H9 (cell line): Measurements from ENCODE around the gene CACNA2D4. TPM values are rescaled to one million over a fixed set of nuclear protein-coding genes. Genes with fewer than 3 reads are reported as not detected.

Experiments used
- DNase-seq: peaks from one replicate; pipeline ENCODE4 v3.0.0-alpha.2; 2017
- H2AFZ ChIP-seq: one replicate; pipeline ENCODE4 v1.6.1; 2013; ENCODE audit warnings: mild to moderate bottlenecking, low read length, control low read depth, moderate library complexity
- H2AK5ac ChIP-seq: 2 replicates; pipeline ENCODE4 v1.6.1; 2013; ENCODE audit warnings: low read length, control low read depth, mixed read lengths; ENCODE audit not compliant: insufficient read length
- H2BK120ac ChIP-seq: one replicate; pipeline ENCODE4 v1.6.1; 2013; ENCODE audit warnings: low read depth, mild to moderate bottlenecking, low read length, control low read depth, inconsistent platforms; ENCODE audit not compliant: poor library complexity, severe bottlenecking
- H2BK12ac ChIP-seq: 2 replicates; pipeline ENCODE4 v1.6.1; 2013; ENCODE audit warnings: low read length, control low read depth, mixed read lengths, low read depth; ENCODE audit not compliant: insufficient read length
- H2BK15ac ChIP-seq: 2 replicates; pipeline ENCODE4 v1.6.1; 2013; ENCODE audit warnings: low read depth, low read length, control low read depth
- H2BK20ac ChIP-seq: one replicate; pipeline ENCODE4 v1.6.1; 2013; ENCODE audit warnings: low read depth, mild to moderate bottlenecking, low read length, control low read depth, inconsistent platforms; ENCODE audit not compliant: poor library complexity, severe bottlenecking
- H2BK5ac ChIP-seq: 2 replicates; pipeline ENCODE4 v1.6.1; 2013; ENCODE audit warnings: low read length, control low read depth, mixed read lengths; ENCODE audit not compliant: insufficient read length
- H3K14ac ChIP-seq: 2 replicates; pipeline ENCODE4 v1.6.1; 2013; ENCODE audit warnings: low read length, control low read depth; ENCODE audit not compliant: insufficient read depth
- H3K18ac ChIP-seq: 2 replicates; pipeline ENCODE4 v1.6.1; 2013; ENCODE audit warnings: low read depth, mild to moderate bottlenecking, mixed read lengths, low read length, control low read depth; ENCODE audit not compliant: insufficient read length
- H3K23ac ChIP-seq: 2 replicates; pipeline ENCODE4 v1.6.1; 2013; ENCODE audit warnings: low read length, control low read depth, mixed read lengths, low read depth; ENCODE audit not compliant: insufficient read length
- H3K23me2 ChIP-seq: 2 replicates; pipeline ENCODE4 v1.6.1; 2013; ENCODE audit warnings: low read depth, mild to moderate bottlenecking, mixed read lengths, low read length, control low read depth; ENCODE audit not compliant: insufficient read length, poor library complexity, severe bottlenecking
- H3K27ac ChIP-seq: 2 replicates; pipeline ENCODE4 v1.5.1; 2013; ENCODE audit warnings: low read length, control low read depth, mixed read lengths, low read depth; ENCODE audit not compliant: insufficient read length
- H3K27me3 ChIP-seq: 2 replicates; pipeline ENCODE4 v1.6.1; 2013; ENCODE audit warnings: low read length, control low read depth, inconsistent platforms; ENCODE audit not compliant: insufficient read depth
- H3K4ac ChIP-seq: 2 replicates; pipeline ENCODE4 v1.6.1; 2013; ENCODE audit warnings: low read depth, mild to moderate bottlenecking, control low read depth, inconsistent platforms, low read length, moderate library complexity
- H3K4me1 ChIP-seq: 2 replicates; pipeline ENCODE4 v1.6.1; 2013; ENCODE audit warnings: low read length, control low read depth, inconsistent platforms; ENCODE audit not compliant: insufficient read depth
- H3K4me2 ChIP-seq: 2 replicates; pipeline ENCODE4 v1.6.1; 2013; ENCODE audit warnings: low read length, control low read depth, mixed read lengths; ENCODE audit not compliant: insufficient read length, insufficient read depth
- H3K56ac ChIP-seq: 2 replicates; pipeline ENCODE4 v1.6.1; 2013; ENCODE audit warnings: low read depth, mild to moderate bottlenecking, mixed read lengths, low read length, control low read depth; ENCODE audit not compliant: insufficient read length
- H3K79me1 ChIP-seq: 2 replicates; pipeline ENCODE4 v1.6.1; 2013; ENCODE audit warnings: low read depth, mild to moderate bottlenecking, moderate library complexity, low read length, control low read depth, inconsistent platforms; ENCODE audit not compliant: insufficient read depth, poor library complexity, severe bottlenecking
- H3K79me2 ChIP-seq: 2 replicates; pipeline ENCODE4 v1.6.1; 2013; ENCODE audit warnings: low read length, control low read depth, inconsistent platforms; ENCODE audit not compliant: insufficient read depth
- H3K9ac ChIP-seq: 2 replicates; pipeline ENCODE4 v1.6.1; 2013; ENCODE audit warnings: low read length, control low read depth, mixed read lengths; ENCODE audit not compliant: insufficient read length; ENCODE audit errors: extremely low read depth
- H3K9me3 ChIP-seq: one replicate; pipeline ENCODE4 v1.6.1; 2013; ENCODE audit warnings: low read depth, low read length, inconsistent platforms; ENCODE audit not compliant: control insufficient read depth
- H3T11ph ChIP-seq: one replicate; pipeline ENCODE4 v1.6.1; 2013; ENCODE audit warnings: mild to moderate bottlenecking, low read length, control low read depth, inconsistent platforms
- H4K20me1 ChIP-seq: one replicate; pipeline ENCODE4 v1.6.1; 2013; ENCODE audit not compliant: control insufficient read depth, insufficient read length, insufficient read depth
- H4K5ac ChIP-seq: 2 replicates; pipeline ENCODE4 v1.6.1; 2013; ENCODE audit warnings: low read depth, mild to moderate bottlenecking, mixed read lengths, low read length, control low read depth; ENCODE audit not compliant: insufficient read length
- H4K8ac ChIP-seq: replicated peaks from 2 replicates; pipeline ENCODE4 v1.6.1; 2013; ENCODE audit warnings: low read length, control low read depth, mixed read lengths, low read depth; ENCODE audit not compliant: insufficient read length
- H4K91ac ChIP-seq: 2 replicates; pipeline ENCODE4 v1.6.1; 2013; ENCODE audit warnings: low read depth, mild to moderate bottlenecking, moderate library complexity, mixed read lengths, low read length, control low read depth; ENCODE audit not compliant: insufficient read length
- H3K27ac Mint-ChIP-seq, 3 experiments: 2 replicates in 2 of 3; 3 replicates in 1 of 3; pipeline ENCODE4 v1.8.0; 2020 to 2021; ENCODE audit warnings: mixed read lengths in 3 of 3, mild to moderate bottlenecking in 1 of 3, moderate library complexity in 1 of 3
- H3K27me3 Mint-ChIP-seq: 2 replicates; pipeline ENCODE4 v1.8.0; 2021; ENCODE audit warnings: low read depth, mild to moderate bottlenecking, moderate library complexity, mixed read lengths
- H3K36me3 Mint-ChIP-seq, 3 experiments: 2 replicates in 2 of 3; 3 replicates in 1 of 3; pipeline ENCODE4 v1.8.0; 2020 to 2021; ENCODE audit warnings: low read depth in 3 of 3, mixed read lengths in 3 of 3; ENCODE audit not compliant: insufficient read depth in 1 of 3
- H3K4me1 Mint-ChIP-seq, 2 experiments: 2 replicates each; pipeline ENCODE4 v1.8.0; 2020; ENCODE audit warnings: mixed read lengths in 2 of 2
- H3K4me3 Mint-ChIP-seq, 2 experiments: 2 replicates in 1 of 2; 3 replicates in 1 of 2; pipeline ENCODE4 v1.8.0; 2020 to 2021; ENCODE audit warnings: mild to moderate bottlenecking in 2 of 2, mixed read lengths in 2 of 2, moderate library complexity in 1 of 2
- H3K9me3 Mint-ChIP-seq, 2 experiments: 2 replicates in 1 of 2; 3 replicates in 1 of 2; pipeline ENCODE4 v1.8.0; 2020; ENCODE audit warnings: mild to moderate bottlenecking in 2 of 2, mixed read lengths in 2 of 2, moderate library complexity in 1 of 2
- WGBS: extraction: QIAGEN DNeasy Blood & Tissue Kit; methylation state at CpG from one replicate; pipeline ENCODE4 v1.1.7; 2013; ENCODE audit warnings: missing lambda C conversion rate, low lambda C conversion rate, mixed read lengths; ENCODE audit not compliant: insufficient read length; ENCODE audit errors: extremely low coverage; 5-methylcytosine and 5-hydroxymethylcytosine counted together
- total RNA-seq: library from RNA; stranded (reverse); gene quantifications from 2 replicates; pipeline ENCODE4 v1.2.1, GENCODE V29; 2021
- TF ChIP-seq, protein P1 (sequence below): fragments of 200-600 bp; sonication (generic); conservative IDR thresholded peaks from 3 replicates; pipeline ENCODE4 v1.8.0; 2021; ENCODE audit warnings: antibody characterized with exemption, mild to moderate bottlenecking

Gene CACNA2D4
- total RNA-seq, 1 experiment from 2014 or later, result 0.79 TPM

DNA sequence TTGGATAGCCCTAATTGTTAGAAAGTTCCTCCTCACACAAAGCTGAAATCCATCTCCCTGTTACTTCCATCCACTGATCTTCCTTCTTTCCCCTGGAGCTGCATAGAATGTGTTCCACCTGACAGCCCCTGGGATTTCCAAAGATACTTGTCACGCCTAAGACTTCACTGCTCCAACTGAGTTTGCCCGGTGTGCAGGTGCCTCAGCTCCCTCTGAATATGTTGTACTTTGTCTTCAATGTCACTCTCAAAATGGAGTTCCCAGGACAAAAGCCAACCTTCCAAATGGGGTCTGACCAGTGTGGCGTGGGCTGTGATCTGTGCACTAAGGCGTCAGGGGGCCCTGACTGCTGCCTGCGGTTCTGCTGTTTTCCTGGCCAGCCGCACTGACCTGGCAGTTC, 42.8 kb downstream of the CACNA2D4 start:
- no peaks in the 10 kb centered on the region for H3K9me3 ChIP-seq
- H3T11ph ChIP-seq, result no peak overlapping the region
- H4K5ac ChIP-seq, result no peak overlapping the region
- Mint-ChIP-seq H3K4me3 (no peak overlapping the region), H3K27me3 (peaks cover 4% of the 10 kb centered on the region), H3K9me3 (peaks cover 6 to 7% of the 10 kb centered on the region in 2 experiments; a peak in 3 of 5 replicates), H3K36me3 (no peaks in the 10 kb centered on the region; a peak in 2 of 7 replicates), H3K27ac (no peak overlapping the region), H3K4me1 (peaks cover 1 to 7% of the 10 kb centered on the region in 2 experiments; a peak in 3 of 4 replicates)
- WGBS, result no CpG with 5 or more reads among the region's 6 CpGs
- no peak overlapping the region for H3K27ac ChIP-seq
- no peak overlapping the region for H2BK20ac ChIP-seq
- no peak overlapping the region for H3K56ac ChIP-seq
- H4K8ac ChIP-seq, result no peak overlapping the region
- TF ChIP-seq, protein P1, sequence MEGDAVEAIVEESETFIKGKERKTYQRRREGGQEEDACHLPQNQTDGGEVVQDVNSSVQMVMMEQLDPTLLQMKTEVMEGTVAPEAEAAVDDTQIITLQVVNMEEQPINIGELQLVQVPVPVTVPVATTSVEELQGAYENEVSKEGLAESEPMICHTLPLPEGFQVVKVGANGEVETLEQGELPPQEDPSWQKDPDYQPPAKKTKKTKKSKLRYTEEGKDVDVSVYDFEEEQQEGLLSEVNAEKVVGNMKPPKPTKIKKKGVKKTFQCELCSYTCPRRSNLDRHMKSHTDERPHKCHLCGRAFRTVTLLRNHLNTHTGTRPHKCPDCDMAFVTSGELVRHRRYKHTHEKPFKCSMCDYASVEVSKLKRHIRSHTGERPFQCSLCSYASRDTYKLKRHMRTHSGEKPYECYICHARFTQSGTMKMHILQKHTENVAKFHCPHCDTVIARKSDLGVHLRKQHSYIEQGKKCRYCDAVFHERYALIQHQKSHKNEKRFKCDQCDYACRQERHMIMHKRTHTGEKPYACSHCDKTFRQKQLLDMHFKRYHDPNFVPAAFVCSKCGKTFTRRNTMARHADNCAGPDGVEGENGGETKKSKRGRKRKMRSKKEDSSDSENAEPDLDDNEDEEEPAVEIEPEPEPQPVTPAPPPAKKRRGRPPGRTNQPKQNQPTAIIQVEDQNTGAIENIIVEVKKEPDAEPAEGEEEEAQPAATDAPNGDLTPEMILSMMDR, result no peak
- no peaks in the 10 kb centered on the region for H3K27me3 ChIP-seq
- H2BK15ac ChIP-seq, result no peak overlapping the region
- H3K23me2 ChIP-seq, result no peaks in the 10 kb centered on the region
- no peaks in the 10 kb centered on the region for H3K4me1 ChIP-seq
- H3K9ac ChIP-seq, result no peak overlapping the region
- H2AK5ac ChIP-seq, result no peak overlapping the region
- H3K14ac ChIP-seq, result no peak overlapping the region
- no peak overlapping the region for H4K91ac ChIP-seq
- no peak overlapping the region for H3K18ac ChIP-seq
- H4K20me1 ChIP-seq, result peaks cover 3% of the 10 kb centered on the region
- no peak overlapping the region for H2BK5ac ChIP-seq
- H3K79me1 ChIP-seq, result no peaks in the 10 kb centered on the region
- no peak overlapping the region for H2BK120ac ChIP-seq
- H3K4ac ChIP-seq, result no peak overlapping the region
- no peak overlapping the region for H3K23ac ChIP-seq
- no peak overlapping the region for H2AFZ ChIP-seq
- no peak overlapping the region for H3K4me2 ChIP-seq
- peak; percentile 18 for DNase-seq
- no peaks in the 10 kb centered on the region for H3K79me2 ChIP-seq
- no peak overlapping the region for H2BK12ac ChIP-seq
